Rectal smooth muscle tissue (tissue), 1 donor: ENCODE data around the gene LACTBL1.
"Not testable (repeated sequence)": the region's sequence is repeated elsewhere in the genome, so short reads cannot be mapped to it uniquely, and the experiment has no call there.

ENCODE experiments used
- H3K27ac ChIP-seq: one replicate; pipeline ENCODE4 v1.7.0; 2013; ENCODE audit warnings: low read depth, low read length, inconsistent platforms
- H3K27me3 ChIP-seq: one replicate; pipeline ENCODE4 v1.7.0; 2013; ENCODE audit warnings: low read length; ENCODE audit not compliant: control insufficient read depth, insufficient read depth
- H3K36me3 ChIP-seq: one replicate; pipeline ENCODE4 v1.7.0; 2013; ENCODE audit warnings: low read length; ENCODE audit not compliant: control insufficient read depth, insufficient read depth
- H3K4me1 ChIP-seq: one replicate; pipeline ENCODE4 v1.7.0; 2013; ENCODE audit warnings: low read length; ENCODE audit not compliant: control insufficient read depth, insufficient read depth
- H3K4me3 ChIP-seq: one replicate; pipeline ENCODE4 v1.7.0; 2013; ENCODE audit warnings: low read length
- H3K9ac ChIP-seq: one replicate; pipeline ENCODE4 v1.7.0; 2013; ENCODE audit warnings: low read length

The LACTBL1 gene

GRCh38 chr1:22953057-22953739 is 19.5 kb downstream of the LACTBL1 start:
- Histone ChIP-seq H3K27me3 (peaks cover 14% of the 10 kb centered on the region), H3K4me3 (no peak overlapping the region), H3K9ac (no peak overlapping the region), H3K36me3 (no peaks in the 10 kb centered on the region), H3K4me1 (no peaks in the 10 kb centered on the region), H3K27ac (no peak overlapping the region)

- Histone ChIP-seq H3K27me3 (peaks cover 14% of the 10 kb centered on the region), H3K4me3 (no peak overlapping the region), H3K27ac (no peak overlapping the region)
Measured at GRCh38 chr1:22952694-22953056, 20.0 kb downstream of the LACTBL1 start.

DNA sequence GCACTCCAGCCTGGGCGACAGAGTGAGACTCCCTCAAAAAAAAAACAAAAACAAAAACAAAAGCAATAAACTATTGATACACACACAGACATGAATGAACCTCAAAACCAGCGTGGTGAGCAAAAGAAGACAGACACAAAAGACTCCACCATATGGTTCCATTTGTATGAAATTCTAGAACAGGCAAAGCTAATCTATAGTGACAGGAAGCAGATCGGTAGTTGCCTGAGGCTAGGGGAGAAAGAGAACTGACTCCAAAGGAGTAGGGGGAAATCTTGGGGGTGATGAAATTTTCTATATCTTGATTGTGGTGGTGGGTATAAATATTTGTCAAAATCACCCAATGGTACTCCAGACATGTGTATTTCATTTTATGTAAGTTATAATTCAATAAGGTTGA is 20.9 kb downstream of the LACTBL1 start:
- H3K27me3 ChIP-seq = peaks cover 14% of the 10 kb centered on the region
- H3K27ac ChIP-seq = no peak overlapping the region
- no peaks in the 10 kb centered on the region for H3K36me3 ChIP-seq
- H3K4me1 ChIP-seq = no peaks in the 10 kb centered on the region
- no peak overlapping the region for H3K9ac ChIP-seq
- H3K4me3 ChIP-seq = no peak overlapping the region

More at GRCh38 chr1:22952694-22953056, 20.0 kb downstream of the LACTBL1 start:
- Histone ChIP-seq H3K9ac (no peak overlapping the region), H3K4me1 (no peaks in the 10 kb centered on the region), H3K36me3 (no peaks in the 10 kb centered on the region)

- Histone ChIP-seq H3K27me3 (peaks cover 13% of the 10 kb centered on the region), H3K4me3 (no peak overlapping the region), H3K27ac (no peak overlapping the region), H3K36me3 (no peaks in the 10 kb centered on the region), H3K9ac (no peak overlapping the region), H3K4me1 (no peaks in the 10 kb centered on the region)
Measured at GRCh38 chr1:22949822-22950331, 22.8 kb downstream of the LACTBL1 start.

GRCh38 chr1:22945171-22945570 is 27.5 kb downstream of the LACTBL1 start:
- not testable (repeated sequence) for H3K4me1 ChIP-seq, H3K27me3 ChIP-seq, H3K36me3 ChIP-seq, H3K27ac ChIP-seq, H3K9ac ChIP-seq, H3K4me3 ChIP-seq

DNA sequence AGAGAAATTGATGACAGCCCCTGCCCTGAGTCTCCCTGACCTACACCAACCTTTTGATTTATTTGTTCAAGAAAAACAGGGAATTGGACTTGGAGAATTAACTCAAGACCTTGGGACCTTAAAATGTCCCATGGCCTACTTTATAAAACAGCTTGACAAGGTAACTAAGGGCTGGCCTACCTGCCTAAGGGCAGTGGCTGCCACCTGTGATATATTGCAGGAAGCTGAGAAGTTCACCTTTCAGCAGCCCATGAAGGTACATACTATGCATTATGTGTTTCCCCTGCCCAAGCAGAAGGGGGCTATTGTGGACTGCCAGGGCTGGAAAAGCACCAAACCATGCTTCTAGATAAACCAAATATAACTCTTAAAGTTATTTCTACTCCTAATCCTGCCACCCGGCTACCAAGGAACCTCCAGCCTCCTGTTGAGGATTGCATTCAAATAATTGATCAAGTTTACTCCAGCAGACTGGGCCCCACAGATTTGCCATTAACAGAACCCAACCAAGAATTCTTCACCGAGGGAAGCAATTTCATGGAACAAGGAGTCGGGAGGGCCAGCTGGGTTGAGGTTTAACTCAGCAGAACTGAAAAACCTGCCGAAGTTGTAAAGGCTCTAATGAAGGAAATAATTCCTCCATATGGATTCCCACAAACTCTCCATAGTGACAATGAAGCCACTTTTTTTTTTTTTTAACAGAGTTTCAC is 28.2 kb downstream of the LACTBL1 start:
- Histone ChIP-seq H3K27me3 (no peaks in the 10 kb centered on the region), H3K36me3 (no peaks in the 10 kb centered on the region), H3K4me1 (no peaks in the 10 kb centered on the region), H3K9ac (no peak overlapping the region), H3K27ac (no peak overlapping the region), H3K4me3 (no peak overlapping the region)

DNA sequence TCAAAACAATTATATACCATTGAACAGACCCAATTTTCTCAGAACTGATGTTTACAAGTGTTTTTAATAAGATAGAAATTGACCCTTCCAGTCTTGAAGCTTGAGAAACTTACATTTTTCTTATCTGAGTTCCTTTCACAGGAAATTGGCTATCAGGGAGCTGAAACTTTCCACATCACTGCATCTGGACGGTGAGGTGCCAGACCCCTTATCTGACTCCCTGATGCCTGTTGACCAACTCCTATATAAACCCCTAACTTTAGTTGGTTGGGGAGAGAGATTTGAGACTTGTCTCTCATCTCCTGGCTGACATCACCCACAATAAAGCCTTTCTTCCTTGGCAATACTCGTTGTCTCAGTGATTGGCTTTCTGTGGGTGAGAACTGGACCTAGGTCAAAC is 31.4 kb downstream of the LACTBL1 start:
- H3K4me1 ChIP-seq = no peaks in the 10 kb centered on the region
- H3K4me3 ChIP-seq = no peak overlapping the region
- H3K9ac ChIP-seq = no peak overlapping the region
- H3K27me3 ChIP-seq = no peaks in the 10 kb centered on the region
- H3K36me3 ChIP-seq = no peaks in the 10 kb centered on the region
- H3K27ac ChIP-seq = no peak overlapping the region

DNA sequence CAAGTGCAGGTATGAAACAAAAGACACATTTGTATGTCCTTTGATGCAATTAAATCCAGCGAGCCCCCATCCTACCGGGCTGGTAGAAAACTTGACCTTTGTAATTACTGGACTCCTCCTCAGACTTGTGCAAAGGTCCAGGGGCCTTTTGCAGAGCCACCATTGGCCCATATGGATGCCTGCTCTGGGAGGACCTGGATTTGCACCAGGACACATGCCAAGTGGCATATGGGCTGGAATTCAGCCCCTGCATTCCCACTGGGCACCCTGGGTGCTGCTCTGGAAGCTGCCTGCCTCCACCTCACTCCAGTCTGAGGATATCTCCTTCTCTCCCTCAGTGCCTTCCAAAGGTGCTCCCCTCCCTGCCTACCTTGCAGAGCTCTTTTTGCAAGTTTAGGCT is 36.0 kb downstream of the LACTBL1 start:
- H3K4me3 ChIP-seq = no peak overlapping the region
- no peaks in the 10 kb centered on the region for H3K27me3 ChIP-seq
- no peaks in the 10 kb centered on the region for H3K4me1 ChIP-seq
- no peak overlapping the region for H3K27ac ChIP-seq
- H3K9ac ChIP-seq = no peak overlapping the region
- no peaks in the 10 kb centered on the region for H3K36me3 ChIP-seq

- H3K27ac ChIP-seq = no peak overlapping the region
- no peaks in the 10 kb centered on the region for H3K36me3 ChIP-seq
- H3K4me3 ChIP-seq = no peak overlapping the region
- H3K27me3 ChIP-seq = no peaks in the 10 kb centered on the region
- H3K9ac ChIP-seq = no peak overlapping the region
- H3K4me1 ChIP-seq = no peaks in the 10 kb centered on the region
Measured at GRCh38 chr1:22935433-22935832, 37.2 kb downstream of the LACTBL1 start.

DNA sequence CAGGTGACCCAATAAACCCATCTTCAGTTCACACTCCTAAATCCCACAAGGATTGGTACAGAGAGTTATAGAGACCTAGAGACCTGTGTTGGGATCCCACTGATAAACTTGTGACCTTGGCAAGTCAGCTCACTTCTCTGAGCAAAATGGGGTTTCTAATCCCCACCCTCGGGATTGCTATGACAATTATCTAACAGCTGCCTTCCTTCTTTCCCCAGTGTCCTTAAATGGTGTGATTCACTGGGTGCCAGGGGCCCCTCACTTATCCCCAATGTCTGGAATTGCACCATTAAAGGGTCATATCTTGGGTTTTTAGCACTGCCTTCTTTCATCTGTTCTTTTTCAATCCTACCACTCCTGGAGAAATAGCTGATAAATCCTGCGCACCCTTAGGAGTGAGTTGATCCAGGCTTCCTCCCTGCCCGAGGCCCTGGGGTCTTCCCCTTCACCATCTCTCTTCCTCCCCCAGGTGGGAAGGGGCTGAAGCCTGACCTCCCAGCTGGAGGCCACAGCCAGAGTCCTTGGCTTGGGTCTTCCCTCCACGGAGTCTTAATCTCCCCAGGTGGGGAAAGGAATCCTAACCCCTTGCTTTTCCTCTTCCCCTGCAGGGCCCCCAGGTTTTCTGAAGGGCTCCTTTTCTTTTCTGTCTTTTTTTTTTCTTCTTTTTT is 39.7 kb downstream of the LACTBL1 start:
- no peak overlapping the region for H3K4me3 ChIP-seq
- H3K4me1 ChIP-seq = no peaks in the 10 kb centered on the region
- H3K9ac ChIP-seq = no peak overlapping the region
- H3K36me3 ChIP-seq = no peaks in the 10 kb centered on the region
- no peaks in the 10 kb centered on the region for H3K27me3 ChIP-seq
- H3K27ac ChIP-seq = no peak overlapping the region

DNA sequence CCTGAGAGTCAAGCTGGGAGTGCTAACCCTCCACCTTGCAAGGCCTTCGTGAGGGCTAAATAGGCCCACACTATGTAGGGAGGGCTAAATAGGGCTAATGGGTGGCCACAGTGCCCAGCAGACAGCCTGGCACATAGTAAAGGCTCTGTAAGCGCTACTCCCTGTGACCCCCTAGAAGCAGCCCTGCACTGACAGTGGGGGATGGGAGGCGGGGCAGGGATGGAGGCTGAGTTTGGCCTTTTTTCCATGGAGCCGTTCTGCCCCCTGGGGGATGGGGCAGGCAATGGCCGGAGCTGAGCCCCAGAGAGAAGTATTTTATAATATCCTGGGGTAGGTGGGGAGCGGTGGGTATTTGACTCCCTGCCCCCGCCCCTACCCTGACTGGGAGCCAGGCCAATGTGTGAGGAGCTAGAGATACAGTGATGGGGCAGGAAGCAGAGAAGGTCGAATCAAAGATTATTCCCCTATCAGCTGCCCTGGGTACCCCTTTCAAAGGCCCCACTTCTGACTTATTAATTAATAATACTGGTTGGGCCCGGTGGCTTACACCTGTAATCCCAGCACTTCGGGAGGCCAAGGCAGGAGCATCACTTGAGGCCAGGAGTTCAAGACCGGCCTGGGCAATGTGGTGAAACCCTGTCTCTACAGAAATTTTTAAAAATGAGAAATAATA is 42.3 kb downstream of the LACTBL1 start:
- Histone ChIP-seq H3K9ac (no peak overlapping the region), H3K27ac (no peak overlapping the region), H3K27me3 (no peaks in the 10 kb centered on the region), H3K4me1 (no peaks in the 10 kb centered on the region), H3K4me3 (no peak overlapping the region), H3K36me3 (no peaks in the 10 kb centered on the region)

GRCh38 chr1:22925111-22925510 is 47.6 kb downstream of the LACTBL1 start:
- Histone ChIP-seq H3K4me3 (no peak overlapping the region), H3K9ac (no peak overlapping the region), H3K27me3 (no peaks in the 10 kb centered on the region), H3K27ac (no peak overlapping the region), H3K4me1 (no peaks in the 10 kb centered on the region), H3K36me3 (no peaks in the 10 kb centered on the region)
